OCI-M2 (cell line): Measurements from ENCODE around the gene TBC1D22A.
"Not testable (repeated sequence)": the region's sequence is repeated elsewhere in the genome, so short reads cannot be mapped to it uniquely, and the experiment has no call there.

Experiments
- DNase-seq: peaks from one replicate; lab custom pipeline; 2025; ENCODE audit not compliant: unreplicated experiment; lab: John Stamatoyannopoulos, UW

TBC1D22A gene

DNA sequence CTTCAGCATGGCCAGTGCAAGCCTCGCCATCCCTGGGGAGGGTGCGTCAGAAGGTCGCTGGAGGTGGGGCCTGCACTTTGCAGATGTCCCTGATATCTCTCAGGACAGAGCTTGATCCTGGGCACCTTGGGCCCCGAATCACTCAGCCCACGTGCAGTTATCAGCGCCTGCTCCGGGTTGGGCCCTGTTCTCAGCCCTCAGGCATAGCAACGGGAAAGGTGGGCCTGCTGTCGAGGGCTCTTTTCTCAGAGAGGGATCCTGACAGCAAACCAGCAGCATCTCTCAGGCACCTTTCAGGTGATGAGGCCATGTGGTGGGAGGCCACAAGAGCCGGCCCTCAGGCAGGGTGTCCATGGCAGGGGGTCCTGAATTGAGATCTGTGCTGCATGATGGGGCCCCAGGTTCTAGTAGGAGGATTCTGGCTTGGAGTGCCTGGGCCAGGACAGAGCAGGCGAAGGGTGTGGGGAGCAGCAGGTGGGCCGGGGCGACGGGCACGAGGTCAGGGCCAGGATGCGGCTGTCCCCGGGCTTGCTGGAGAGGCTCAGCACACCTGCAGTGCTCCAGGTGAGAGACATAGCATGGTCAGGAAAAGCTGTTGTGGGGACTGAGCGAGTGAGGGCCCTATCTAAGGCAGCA lies 280.5 kb downstream of the TBC1D22A start:
- no peak for DNase-seq

DNA sequence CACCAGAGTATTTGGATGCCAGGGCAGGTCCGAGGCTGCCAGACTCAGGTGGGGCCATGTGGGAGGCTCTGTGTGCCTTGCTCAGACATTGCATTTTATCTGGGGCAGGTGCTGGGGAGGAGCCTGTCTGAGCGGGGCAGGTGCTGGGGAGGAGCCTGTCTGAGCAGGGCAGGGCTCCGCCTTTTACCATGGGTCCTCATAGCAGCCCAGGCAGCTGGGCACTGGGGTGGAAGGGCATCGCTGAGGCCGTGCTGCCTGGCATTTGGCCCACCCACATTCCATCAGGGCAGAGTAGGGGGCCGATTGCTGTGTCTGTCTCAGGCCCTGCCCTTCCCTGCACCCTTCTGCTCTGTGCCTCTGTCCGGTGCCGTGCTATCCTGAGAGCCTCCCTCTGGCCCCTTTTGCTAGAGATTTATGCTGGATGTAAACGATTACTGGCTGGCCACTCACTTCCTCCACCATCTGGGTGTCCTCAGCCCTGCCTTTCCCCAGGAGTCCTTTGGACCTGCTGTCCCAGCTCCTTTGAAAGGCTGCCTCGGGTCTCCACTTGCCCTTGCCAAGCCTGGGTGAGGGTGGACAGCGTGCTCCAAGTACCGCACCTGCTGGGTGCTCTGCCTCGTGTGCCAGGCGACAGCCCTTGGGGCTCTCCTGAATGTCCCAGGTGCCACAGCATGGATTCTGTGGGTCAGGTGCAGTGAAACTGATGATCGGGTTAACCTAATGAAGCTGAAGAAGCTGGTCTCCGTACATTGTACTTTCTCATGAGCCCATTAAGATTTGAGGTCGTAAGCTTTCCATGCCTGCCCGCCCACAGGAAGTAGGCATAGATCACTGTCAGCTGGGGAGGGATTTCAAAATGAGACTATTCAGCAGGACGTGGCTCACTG lies 281.6 kb downstream of the TBC1D22A start:
- DNase-seq, result no peak

DNA sequence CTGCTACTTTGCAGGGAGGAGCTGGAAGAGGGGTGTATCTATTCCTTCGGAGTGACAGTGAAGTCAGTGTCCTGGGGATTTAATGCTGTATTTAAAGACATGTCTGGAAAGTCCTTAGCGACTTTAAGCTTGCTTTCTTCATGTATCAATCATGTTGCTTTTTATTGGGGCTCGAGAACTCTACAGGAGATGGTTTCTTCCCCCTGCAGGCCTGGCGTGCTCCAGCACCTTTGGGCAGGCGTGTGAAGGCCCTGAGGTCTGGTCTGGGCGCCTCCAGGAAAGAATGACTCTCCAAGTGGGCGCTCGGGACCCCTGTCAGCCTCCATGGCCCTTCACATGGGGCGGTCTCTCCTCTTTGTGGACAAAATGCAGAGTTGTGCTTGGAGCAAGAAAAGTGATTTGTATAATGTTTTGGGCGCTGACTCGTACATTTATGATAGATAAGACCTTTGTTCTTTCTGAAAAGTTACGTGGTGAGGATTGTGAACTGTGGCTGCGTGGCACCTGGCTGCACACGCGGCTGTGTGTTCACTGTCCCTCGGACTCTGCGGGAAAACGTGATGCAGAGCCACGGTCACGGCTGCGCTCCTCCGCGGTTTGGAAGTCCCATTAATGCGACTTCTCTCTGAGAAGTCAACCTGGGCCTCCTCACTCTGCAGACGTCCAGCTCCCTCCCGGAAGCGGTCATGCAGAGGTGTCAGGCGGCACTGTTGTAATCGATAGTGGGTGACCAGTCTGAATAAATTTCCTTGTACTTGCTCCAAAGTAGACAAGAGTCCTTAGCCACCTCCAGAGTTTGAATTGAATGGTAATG lies 282.5 kb downstream of the TBC1D22A start:
- DNase-seq, result no peak

DNA sequence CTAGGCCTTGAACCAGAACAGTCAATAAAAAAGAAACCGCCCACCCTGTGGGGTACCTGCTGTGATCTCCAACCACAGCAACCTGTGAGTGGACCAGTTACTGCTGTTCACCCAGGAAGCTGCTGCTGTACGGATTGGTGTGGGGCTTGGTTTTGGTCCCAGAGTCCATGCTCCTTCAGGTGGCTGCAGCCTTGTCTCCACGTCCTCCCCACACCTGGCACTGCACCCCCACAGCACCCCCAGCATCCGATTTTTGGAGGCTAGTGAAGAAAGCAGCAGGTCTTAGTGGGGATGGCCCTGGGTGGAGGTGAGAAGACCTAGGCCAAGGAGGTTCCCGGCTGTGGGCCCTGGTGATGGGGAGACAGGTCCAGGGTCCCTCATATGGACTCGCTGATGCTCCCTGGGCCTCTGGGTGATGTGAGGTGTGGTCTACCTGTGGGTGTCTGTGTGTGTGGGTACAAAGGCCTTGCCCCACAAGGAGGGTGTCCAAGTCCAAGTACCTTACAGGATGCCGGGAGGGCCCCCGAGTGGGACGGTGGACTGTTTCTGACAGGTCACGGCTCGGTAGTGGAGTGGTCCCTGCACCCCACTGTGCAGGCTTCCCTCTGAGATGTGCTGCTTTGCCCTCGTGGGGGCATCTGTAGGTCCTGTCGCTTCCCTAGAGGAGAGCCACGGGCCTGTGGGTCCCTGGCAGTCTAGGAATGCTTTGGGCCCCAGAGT lies 283.4 kb downstream of the TBC1D22A start:
- DNase-seq, result no peak

DNA sequence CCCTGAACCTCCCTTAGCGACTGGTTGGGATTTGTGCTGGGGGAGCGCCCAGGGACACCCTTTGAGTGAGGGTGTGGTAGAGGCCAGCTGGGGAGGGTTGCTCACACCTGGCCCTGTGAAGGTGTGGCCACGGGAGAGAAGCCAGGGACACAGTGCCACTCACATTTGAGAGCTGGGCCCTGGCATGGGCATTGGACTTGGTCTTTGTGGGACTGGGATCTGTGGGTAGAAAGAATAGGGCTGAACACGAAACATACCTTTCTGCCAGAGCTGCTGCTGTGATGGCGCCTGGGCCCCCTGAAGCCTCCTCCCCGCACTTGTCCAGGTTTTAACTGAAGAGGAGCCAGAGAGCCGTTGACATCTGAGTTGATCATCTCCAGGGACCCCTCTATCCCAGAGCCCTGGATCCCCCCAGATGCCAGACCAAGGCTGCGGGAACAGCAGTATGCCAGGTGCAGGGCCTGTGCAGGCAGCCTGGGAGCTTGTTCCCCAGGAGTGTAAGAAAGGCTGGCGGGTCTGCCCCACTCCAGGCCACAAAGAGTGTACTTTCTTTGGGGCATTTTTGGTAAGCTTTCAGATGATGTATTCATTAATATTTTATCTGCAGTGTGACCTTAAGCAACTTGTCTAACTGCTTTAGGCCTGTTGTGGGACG lies 284.1 kb downstream of the TBC1D22A start:
- DNase-seq, result no peak

DNA sequence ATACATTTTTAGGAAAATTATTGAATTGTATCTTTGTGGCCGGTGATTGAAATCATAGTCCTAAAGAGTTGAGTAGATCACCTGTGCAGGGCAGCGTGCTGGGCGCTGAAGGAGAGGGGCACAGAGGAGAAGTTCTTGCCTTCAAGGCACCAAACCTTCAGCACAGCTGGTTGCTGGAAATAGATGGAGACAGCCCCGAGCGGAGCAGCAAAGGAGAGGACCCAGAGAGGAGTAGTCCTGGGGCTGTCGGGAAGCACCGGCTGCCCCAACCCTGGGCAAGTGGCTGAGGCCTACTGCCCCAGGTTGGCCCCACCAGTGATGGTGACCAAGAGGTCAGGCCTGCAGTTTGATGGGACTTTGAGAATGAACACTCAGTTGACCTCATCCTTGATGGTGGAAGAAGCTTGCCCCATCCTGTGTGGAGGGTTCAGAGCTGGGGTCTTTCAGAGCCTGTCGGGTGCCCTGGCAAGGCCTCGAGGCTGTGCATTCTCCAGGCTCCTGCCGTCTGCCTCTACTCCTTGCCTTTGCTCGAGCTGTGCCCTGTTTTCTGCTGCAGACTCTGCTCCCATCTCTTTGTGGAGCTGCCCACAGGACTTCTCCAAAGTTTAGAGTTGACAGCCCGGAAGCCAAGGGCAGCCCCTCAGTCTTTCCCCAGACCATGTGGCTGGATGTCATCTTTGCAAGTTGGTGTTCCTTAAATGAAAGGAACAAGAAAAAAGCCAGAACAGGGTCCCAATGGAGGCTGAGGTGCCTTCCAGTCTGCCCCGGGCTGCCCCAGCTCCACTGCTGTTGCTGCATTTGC lies 285.1 kb downstream of the TBC1D22A start:
- no peak for DNase-seq

DNA sequence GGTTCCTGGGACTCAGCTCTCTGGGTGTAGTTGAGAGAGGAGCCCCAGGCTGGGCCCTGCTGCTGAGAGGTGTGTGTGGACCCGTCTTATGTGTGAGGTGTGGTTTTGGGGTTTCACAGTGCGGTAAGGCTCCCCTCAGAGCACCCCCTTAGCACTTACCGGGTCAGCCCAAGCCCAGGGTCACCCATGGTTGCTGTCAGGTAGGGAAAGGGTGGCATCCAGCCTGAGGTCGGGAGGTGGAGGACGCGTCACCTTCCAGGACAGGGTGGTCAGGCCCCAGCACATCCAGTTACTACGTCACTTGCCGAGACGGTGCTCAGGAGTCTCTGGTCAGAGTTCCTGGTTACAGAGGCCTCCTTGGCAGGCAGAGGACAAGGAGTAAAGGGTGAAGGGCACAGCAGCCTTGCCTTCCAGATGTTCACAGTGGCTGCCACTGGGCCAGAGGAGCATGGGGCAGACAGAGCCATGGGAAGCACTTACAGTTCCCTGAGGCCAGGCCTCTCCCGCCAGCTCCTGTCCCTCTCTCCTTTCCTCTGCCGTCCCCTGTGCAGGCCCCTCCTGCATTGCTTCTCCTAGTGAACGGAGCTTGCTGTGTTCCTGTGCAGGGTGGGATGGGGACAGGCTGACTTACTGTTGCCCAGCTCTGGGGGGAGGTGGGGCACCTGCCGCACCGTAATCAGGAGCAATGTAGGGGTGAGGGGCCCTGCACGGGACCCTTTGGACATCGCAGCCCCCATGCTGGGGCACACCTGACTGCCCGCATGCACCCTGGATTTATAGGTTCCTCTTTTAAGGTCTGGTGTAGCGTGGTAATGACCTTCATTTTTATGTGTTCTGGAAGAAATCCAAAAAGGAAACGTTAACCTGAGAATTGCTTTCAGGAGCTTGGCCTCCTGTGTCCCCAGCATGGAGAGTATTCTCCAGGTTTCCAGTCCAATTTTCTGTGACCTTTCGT lies 285.9 kb downstream of the TBC1D22A start:
- no peak for DNase-seq

DNA sequence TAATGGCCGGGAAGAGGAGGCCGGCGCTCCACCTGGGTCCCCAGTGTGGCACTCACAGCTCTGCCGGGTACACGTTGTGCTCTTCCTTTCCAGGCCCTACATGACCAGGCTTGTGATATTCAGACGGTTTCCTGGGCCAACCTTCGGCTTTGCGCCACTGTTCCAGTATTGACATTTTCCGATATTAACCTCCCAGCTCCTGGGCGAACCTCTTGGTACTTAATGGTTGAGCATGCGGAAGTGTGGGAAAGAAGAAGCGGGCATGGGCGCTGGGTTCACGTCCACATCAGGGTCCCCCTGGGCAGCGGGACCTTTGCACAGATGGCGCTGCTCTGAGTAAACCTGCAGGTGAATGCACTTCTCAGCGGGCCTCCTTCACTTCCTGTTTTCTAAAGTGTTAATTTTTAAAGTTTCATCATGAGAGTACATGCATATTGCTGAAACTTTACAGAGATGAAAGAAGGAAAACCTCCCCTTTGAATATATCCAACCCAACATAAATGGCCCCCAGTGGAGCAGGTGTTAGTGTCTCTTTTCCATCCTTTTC lies 286.7 kb downstream of the TBC1D22A start:
- DNase-seq, result no peak

DNA sequence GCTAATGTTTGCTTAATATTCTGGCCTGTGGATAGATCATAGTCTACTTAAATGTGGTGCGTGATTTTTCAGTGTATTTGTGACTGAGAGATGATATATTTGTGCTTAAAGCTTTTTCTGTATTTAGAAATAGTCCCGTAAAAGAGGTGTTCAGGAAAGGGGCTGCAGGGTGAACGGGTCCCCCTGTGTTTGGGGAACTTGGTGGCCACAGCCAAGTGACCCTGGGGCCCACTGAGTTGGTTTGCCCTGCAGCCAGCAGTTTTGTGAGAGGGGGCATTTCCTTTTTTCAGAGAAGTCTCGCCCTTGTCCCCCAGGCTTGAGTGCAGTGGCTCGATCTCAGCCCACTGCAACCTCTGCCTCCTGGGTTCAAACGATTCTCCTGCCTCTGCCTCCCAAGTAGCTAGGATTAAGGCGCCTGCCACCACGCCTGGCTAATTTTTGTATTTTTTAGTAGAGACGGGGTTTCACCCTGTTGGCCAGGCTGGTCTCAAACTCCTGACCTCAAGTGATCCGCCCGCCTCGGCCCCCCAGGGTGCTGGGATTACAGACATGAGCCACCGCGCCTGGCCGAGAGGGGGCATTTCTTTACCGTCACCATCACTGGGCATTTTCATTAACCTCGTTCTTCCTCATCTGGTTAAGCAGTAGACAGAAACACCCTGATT lies 287.4 kb downstream of the TBC1D22A start:
- not testable (repeated sequence) for DNase-seq

DNA sequence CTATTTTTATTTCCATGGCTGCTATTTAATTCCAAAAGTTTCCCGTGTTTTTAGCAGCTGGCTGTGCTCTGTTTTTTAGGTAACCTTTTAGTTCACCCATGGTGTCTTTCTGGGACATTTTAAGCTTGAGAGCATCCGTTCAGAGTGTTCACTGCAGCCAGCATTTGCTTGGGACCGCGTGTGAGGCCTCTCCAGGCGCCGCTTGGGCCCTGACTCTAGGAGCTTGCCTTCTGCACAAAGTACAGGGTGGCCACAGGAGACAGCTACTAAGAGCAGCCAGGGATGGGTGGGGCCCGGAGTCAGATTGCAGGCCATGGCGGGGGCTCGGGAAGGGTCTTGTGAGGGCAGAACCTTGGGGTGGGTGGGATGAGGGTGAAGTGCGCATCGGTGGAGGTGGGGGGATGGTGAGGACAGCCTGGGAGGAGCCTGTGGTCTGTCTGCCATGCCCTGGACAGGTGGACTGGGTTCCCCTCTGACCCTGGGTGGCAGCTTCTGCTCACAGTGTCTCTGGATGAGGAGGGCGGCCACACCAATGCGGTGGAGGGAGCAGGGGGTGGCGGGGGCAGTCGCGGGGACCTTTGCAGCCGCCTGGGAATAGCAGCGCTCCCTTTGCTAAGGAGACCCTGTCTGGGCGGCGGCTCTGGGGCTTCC lies 288.1 kb downstream of the TBC1D22A start:
- no peak for DNase-seq

DNA sequence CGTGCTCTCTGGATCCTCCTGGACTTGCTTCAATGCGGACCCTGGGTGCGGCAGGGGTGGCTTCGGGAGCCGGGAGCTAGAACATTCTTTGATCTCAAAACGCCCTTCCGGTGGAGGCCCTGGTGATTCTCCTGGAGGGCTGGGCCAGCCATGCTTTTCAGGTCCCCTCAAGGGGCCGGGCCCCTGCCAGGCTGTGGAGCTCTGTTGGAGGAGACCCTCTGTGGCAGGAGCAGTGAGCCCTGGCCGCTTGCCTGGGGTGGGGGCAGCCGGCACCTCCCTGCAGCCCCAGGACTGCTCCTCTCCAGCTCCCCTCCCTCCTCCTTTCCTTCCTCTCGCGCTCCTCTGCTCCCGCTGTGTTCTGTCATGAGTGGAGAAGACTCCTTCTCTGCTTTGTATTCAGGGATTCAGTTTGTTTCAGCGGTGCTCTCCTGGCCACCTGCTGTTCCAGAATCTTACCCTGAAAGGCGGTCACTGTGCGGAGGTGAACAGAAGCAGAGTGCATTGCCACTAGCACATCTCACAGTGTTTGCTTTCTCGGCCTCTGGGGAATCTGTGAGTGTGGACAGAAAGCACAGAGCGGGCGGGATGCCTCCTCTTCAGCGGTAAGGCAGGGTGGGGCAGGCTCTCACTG lies 289.1 kb downstream of the TBC1D22A start:
- DNase-seq, result no peak

DNA sequence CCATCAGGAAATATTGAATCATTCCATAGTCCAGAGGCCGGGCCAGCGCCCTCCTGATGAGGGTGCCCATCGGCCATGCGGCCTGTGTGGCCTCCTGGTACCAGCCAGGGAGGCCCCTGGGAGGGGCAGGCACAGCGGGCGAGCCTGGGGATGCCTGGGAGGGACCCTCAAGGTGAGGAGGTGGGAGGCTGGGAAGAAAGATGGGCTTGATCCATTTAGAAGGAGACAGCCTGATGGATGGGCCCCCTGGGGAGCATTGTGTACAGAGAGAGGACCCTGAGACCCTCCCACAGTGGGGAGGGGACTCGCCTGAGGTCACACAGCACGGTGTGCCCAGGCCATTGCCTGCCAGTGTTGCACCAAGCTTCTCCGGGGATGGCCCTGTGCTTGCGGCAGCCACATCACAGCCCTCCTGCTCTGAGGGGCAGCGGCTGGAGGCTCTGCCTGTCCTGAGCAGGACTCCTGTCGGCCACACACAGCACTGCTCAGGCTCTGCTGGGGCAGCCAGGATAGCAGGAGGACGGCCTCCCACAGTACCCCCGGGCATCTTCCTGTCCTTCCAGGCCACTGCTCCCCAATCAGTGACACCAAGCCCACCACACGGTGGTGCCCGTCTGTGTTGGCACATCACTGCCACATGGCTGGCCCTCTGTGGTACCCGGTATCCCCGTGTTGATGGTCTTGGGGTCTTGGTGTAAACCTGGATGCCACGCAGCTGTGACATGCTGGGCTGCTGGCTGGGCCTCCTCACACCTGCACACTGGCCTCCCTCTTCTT lies 290.0 kb downstream of the TBC1D22A start:
- DNase-seq, result no peak

DNA sequence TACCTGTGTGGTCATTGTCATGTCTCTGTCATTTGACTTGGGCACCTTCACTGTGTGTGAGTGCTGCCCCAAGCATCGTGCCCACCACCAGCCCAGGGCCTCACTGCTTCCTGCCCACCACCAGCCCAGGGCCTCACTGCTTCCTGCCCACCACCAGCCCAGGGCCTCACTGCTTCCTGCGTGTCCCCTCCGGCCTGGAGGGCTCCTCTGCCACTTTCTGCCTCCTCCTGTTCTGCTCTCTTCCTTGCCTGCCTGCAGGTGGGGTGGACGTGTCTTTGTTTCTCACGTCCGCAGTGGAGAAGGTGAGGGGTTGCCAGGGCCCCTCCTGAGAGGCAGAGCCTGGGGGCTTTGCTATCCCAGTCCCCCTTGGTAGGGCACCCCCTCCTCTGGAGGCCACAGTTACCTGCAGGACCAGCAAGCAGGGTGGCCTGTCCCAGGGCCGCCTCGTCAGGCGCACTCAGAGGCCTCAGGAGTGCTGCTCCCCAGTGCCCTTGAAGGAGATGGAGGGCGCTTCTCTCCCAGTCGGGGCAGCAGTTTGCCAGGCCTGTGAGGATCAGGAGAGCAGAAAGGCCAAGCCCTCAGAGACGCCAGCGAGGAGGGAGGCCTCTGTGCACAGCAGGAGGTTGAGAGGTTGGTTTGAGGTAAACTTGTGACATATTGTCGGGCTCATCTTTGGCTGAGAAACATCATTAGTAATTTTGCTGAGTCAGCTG lies 290.7 kb downstream of the TBC1D22A start:
- no peak for DNase-seq

DNA sequence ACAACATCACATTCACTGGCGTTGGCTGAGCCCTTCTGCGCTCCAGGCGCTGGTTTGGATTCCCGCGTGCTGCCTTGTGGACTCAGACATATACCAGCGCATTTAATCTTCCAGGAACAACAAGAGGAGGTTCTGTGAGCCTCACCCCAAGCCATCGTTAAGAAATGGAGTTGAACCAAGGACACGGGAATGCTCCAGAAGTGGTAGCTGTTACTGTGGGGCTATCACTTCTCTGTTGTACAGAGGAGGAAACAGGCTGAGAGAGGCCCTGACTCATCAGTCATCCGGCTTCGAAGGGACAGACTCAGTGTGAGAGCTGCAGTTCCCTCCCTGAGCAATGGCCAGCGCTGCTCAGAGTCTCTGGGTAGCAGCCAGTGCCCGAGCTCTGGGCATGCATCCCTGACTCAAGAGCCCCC lies 291.3 kb downstream of the TBC1D22A start:
- no peak for DNase-seq
